ENCODE data around the gene DBN1.

Gene DBN1

GRCh38 chr5:177455661-177456590 lies 17.5 kb downstream of the DBN1 start:
- peak; percentile 90 to 96 (median 90) for DNase-seq

- peak; percentile 85 to 93 (median 89) for DNase-seq
Observed at GRCh38 chr5:177455036-177455660, 18.3 kb downstream of the DBN1 start.

GRCh38 chr5:177454397-177455035 lies 18.9 kb downstream of the DBN1 start:
- DNase-seq, result peak; percentile 88 to 95 (median 93)

- no peak for DNase-seq
Observed at GRCh38 chr5:177453852-177454396, 19.5 kb downstream of the DBN1 start.

GRCh38 chr5:177452688-177453638 lies 20.5 kb downstream of the DBN1 start:
- no peak for DNase-seq

- DNase-seq, result no peak
Observed at GRCh38 chr5:177450667-177451424, 22.6 kb downstream of the DBN1 start.

GRCh38 chr5:177449140-177450061 lies 24.0 kb downstream of the DBN1 start:
- DNase-seq, result no peak

GRCh38 chr5:177448244-177448950 lies 25.0 kb downstream of the DBN1 start:
- no peak for DNase-seq

- no peak for DNase-seq
Observed at GRCh38 chr5:177447611-177448243, 25.7 kb downstream of the DBN1 start.

GRCh38 chr5:177447066-177447610 lies 26.3 kb downstream of the DBN1 start:
- DNase-seq, result peak; percentile 60 to 84 (median 70)

- peak; percentile 48 to 75 (median 60) for DNase-seq
Observed at GRCh38 chr5:177446200-177447065, 27.0 kb downstream of the DBN1 start, which contains the start of gene PRR7. Gene PRR7 (plus strand): TSS chr5:177446814. CDS start chr5:177455068, 8,254 bp downstream.

GRCh38 chr5:177445917-177446199 lies 27.6 kb downstream of the DBN1 start:
- no peak for DNase-seq

- DNase-seq, result peak in 2 of 5 donors; percentile 31 to 37
Observed at GRCh38 chr5:177445052-177445916, 28.1 kb downstream of the DBN1 start.

- no peak for DNase-seq
Observed at GRCh38 chr5:177444106-177445051, 29.1 kb downstream of the DBN1 start.

All from T-helper 1 cell (primary cell).